Measurements from ENCODE around the gene C5. TPM values are rescaled to one million over a fixed set of nuclear protein-coding genes. Genes with fewer than 3 reads are reported as not detected.

Gene C5
- total RNA-seq, 2 experiments from 2014 or later, result 3.8 to 7.9 TPM

- Histone ChIP-seq H3K36me3 (ENCODE audit: insufficient read depth, low read length) (peaks cover 34% of the 10 kb centered on the region), H3K4me2 (ENCODE audit: low read length) (no peak overlapping the region), H3K79me2 (ENCODE audit: insufficient read depth, low read depth, low read length) (no peaks in the 10 kb centered on the region), H2AFZ (ENCODE audit: low read length) (no peak overlapping the region), H3K4me3 (ENCODE audit: low read depth, low read length, poor library complexity, severe bottlenecking) (no peak overlapping the region), H4K20me1 (ENCODE audit: insufficient read depth, low read length) (no peaks in the 10 kb centered on the region), H3K27ac (ENCODE audit: low read depth, low read length, poor library complexity, severe bottlenecking) (no peak overlapping the region), H3K9me2 (ENCODE audit: insufficient read depth, low read length) (no peaks in the 10 kb centered on the region), H3K9me3 (ENCODE audit: low read length) (no peaks in the 10 kb centered on the region), H3K4me1 (ENCODE audit: insufficient read depth, low read length, poor library complexity, severe bottlenecking) (peaks cover 57% of the 10 kb centered on the region)
- CTCF ChIA-PET (ENCODE audit: unreplicated experiment), result interaction anchor here (0.6 to 1.3 kb wide), 3 partner anchors 8 to 31 kb away, joined by 4 to 5 read pairs (median 5); no protein-coding TSS in a partner anchor
- POLR2A ChIA-PET, result interaction anchor here (0.6 to 21.2 kb wide), 5 partner anchors 8 to 34 kb away, joined by 3 to 372 read pairs (median 5); no protein-coding TSS in a partner anchor
- intact Hi-C loops (cut with micrococcal nuclease; ENCODE audit: unreplicated experiment), result no loop called here
- DNase-seq (ENCODE audit: low spot score), result no peak
- TF ChIP-seq EZH2phosphoT487 (IDR thresholded peaks at IDR 0.05; ENCODE audit: borderline replicate concordance, low read depth, low read length) (no peak), CTCF (conservative IDR thresholded peaks at IDR 0.05; ENCODE audit: low read length) (no peak)
- no TSS peak for BruUV-seq (replicated peaks)
Measured at GRCh38 chr9:120918931-120919842, 130.9 kb downstream of the C5 start.

DNA sequence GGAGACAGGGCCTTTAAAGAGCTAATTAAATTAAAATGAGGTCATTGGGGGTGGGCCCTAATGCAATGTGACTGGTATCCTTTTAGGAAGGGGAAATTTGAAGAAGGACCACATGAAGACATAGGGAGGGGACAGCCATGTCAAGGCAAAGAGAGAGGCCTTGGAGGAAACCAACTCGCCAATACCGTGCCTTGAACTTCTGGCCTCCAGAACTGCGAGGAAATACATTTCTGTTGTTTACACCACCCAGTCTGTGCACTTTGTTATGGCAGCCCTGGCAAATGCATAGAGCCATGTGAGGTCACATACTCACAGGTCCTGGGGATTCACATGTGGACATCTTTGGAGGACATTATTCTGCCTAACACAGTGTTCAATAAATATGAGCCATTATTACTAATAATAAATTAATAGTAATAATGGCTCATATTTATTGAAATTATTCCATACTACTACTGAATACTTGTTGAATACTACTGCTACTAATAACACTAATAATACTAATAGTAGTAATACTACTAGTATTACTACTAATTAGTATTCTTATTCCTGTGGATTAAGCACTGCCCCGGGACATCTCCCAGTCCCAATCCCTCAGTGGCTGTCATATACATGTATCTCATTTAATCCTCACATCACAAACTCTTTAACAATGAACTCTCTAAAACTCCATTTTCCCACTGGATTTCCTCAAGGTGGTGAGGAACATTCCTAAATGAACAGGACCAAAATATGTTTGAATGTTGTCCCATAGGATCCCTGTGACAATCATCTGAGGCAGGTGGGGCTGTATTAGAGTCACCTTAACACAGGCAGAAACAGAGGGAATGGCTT lies 131.9 kb downstream of the C5 start:
- no peaks in the 10 kb centered on the region for H4K20me1 ChIP-seq (ENCODE audit: insufficient read depth, low read length)
- CTCF ChIA-PET (ENCODE audit: unreplicated experiment), result interaction anchor here (1.2 to 1.9 kb wide), 2 partner anchors 9 to 11 kb away, joined by 4 to 5 read pairs; no protein-coding TSS in a partner anchor
- H3K4me2 ChIP-seq (ENCODE audit: low read length), result no peak overlapping the region
- POLR2A ChIA-PET, result no interaction called here
- H3K9me3 ChIP-seq (ENCODE audit: low read length), result no peaks in the 10 kb centered on the region
- H3K9me2 ChIP-seq (ENCODE audit: insufficient read depth, low read length), result no peaks in the 10 kb centered on the region
- no peaks in the 10 kb centered on the region for H3K79me2 ChIP-seq (ENCODE audit: insufficient read depth, low read depth, low read length)
- intact Hi-C loops (cut with micrococcal nuclease; ENCODE audit: unreplicated experiment), result no loop called here
- TF ChIP-seq EZH2phosphoT487 (IDR thresholded peaks at IDR 0.05; ENCODE audit: borderline replicate concordance, low read depth, low read length) (no peak), CTCF (conservative IDR thresholded peaks at IDR 0.05; ENCODE audit: low read length) (no peak)
- peaks cover 47% of the 10 kb centered on the region for H3K4me1 ChIP-seq (ENCODE audit: insufficient read depth, low read length, poor library complexity, severe bottlenecking)
- no TSS peak for BruUV-seq (replicated peaks)
- no peak overlapping the region for H3K4me3 ChIP-seq (ENCODE audit: low read depth, low read length, poor library complexity, severe bottlenecking)
- H2AFZ ChIP-seq (ENCODE audit: low read length), result no peak overlapping the region
- no peak for DNase-seq (ENCODE audit: low spot score)
- H3K36me3 ChIP-seq (ENCODE audit: insufficient read depth, low read length), result peaks cover 37% of the 10 kb centered on the region
- H3K27ac ChIP-seq (ENCODE audit: low read depth, low read length, poor library complexity, severe bottlenecking), result no peak overlapping the region
